ENCODE results near the gene CTIF.

Gene CTIF

GRCh38 chr18:48623468-48624235 is 84.8 kb downstream of the CTIF start:
- DNase-seq: no peak

GRCh38 chr18:48624856-48625255 is 86.0 kb downstream of the CTIF start:
- no peak for DNase-seq

DNA sequence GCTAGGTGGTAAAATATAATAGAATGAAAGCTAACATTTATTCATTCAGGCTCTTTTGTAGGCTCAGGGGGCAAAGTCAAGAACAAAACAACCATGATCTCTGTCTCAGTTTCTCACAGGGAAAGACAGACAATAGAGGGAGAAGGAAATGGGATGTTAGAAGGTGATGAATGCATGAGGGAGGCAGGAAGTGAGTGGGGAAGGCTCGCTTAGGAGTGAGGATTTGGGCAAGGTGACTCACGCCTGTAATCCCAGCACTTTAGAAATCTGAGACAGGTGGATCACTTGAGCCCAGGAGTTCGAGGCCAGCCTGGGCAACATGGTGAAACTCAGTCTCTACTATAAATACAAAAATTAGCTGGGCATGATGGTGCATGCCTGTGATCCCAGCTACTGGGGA is 88.4 kb downstream of the CTIF start:
- DNase-seq: no peak

DNA sequence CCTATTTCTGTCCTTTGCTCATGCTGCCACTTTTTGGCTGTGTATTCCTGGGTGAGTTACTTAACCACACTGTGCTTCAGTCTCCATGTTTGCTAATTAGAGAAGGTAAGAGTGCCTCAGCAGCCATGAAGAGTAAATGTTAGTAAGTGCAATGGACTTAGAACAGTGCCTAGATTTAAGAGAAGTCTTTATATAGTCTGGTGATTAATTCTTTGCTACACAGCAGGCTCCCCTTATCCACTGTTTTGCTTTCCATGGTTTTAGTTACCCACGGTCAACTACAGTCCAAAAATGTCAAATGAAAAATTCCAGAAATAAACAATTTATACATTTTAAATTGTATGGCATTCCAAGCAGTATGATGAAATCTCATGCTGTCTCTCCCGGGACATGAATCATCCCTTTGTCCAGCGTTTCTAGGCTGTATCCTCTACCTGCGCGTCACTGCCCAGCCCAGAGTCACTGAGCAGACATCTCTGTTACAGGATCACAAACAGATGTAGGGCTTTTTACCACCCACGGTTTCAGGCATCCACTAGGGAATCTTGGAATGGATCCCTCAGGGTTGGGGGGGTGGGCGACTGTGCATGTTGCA is 91.0 kb downstream of the CTIF start:
- DNase-seq: no peak

- no peak for DNase-seq
Measured at GRCh38 chr18:48631851-48632250, 93.0 kb downstream of the CTIF start.

GRCh38 chr18:48632676-48633257 is 93.9 kb downstream of the CTIF start:
- no peak for DNase-seq

DNA sequence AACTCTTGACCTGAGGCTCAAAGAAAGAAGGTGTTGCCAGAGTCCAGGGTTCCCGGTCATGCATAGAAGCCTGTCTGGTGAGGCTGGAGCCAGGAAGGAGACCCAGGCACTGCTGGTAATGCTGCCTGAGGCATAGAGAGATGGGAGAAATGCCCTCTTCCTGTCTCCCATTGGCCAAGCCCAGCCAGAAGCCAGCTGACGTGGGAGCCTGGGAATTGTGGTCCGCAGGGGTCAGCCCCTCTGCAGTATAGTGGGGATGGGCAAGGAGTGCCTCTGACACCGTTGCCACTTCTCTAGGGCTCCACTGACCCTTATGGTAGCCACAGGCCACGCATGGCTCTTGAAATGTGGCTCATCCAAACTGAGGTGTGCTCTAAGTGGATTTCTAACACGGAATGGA is 95.7 kb downstream of the CTIF start:
- DNase-seq: no peak

DNA sequence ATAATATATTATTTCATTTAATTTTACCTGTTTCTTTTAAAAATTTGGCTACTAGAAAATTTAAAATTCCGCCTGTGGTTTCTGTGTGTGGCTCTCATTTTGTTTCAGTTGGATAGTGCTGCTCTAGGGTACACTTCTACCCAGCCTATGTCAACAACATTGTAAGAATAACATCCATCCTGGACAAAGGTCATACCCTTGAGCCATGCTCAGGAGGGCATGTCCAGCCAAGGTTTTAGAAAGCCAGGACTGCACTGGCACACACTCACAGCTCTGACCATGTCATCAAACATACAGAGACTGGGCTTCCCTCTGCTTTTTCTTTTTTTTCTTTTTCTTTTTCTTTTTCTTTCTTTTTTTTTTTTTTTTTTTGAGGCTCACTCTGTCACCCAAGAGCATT is 96.1 kb downstream of the CTIF start:
- DNase-seq: no peak

GRCh38 chr18:48635806-48636205 is 97.0 kb downstream of the CTIF start:
- no peak for DNase-seq

GRCh38 chr18:48636436-48636835 is 97.6 kb downstream of the CTIF start:
- no peak for DNase-seq

- no peak for DNase-seq
Measured at GRCh38 chr18:48637081-48637990, 98.5 kb downstream of the CTIF start.

GRCh38 chr18:48638451-48638850 is 99.6 kb downstream of the CTIF start:
- no peak for DNase-seq

- DNase-seq: no peak
Measured at GRCh38 chr18:48638896-48639771, 100.3 kb downstream of the CTIF start.

GRCh38 chr18:48639772-48640432 is 101.1 kb downstream of the CTIF start:
- DNase-seq: no peak

DNA sequence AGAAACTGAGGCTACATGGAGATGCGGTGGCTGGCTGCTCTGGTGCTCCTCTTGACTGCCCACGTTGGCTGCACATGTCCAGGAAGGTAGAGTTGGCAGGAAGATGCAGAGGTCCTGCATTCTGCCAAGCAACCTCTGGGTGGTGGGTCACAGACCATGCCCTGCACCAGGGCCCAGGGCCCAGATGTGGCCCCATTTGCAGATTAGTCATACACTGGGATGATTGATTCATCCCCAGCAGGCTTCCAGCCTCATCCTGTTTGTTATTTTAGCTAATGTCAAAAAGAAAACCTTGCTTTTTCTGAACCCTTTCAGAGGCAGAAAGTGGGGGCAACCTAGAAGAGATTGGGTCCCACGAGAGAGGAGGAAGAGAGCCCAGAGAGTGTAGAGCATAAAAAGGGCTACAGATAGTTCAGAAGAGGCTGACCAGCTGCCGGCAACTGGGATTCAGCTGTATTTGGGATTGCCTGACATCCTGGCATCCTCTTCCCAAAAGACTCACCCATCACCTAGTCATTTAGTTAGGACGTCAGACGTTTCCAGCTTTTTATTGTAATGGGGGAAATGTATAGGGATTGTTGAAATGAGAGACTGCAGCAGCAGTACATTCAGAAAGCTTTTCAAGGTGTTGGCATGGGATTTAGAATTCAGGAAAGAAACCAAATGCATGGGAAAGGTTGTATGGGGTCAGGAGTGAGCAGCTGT is 101.9 kb downstream of the CTIF start:
- DNase-seq: no peak

- DNase-seq: no peak
Measured at GRCh38 chr18:48641981-48642380, 103.2 kb downstream of the CTIF start.

DNA sequence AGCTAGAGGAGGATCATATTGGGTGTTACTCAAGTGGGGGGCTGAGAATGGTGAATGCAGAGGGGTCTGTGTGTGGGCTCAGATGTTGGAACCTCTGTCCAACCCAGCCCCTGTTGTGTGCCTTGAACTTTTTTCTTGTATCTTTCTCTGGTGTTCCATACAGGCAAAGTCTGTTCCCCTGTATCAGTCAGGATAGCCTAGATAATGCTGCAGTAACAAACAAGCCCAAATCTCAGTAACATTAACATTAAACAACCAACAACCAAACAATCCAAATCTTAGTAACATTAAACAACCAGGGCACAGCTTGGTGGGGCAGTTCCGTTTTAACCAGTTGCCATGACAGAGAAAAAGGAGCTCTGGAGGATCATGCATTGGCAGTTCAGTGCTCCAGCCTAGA is 103.7 kb downstream of the CTIF start:
- no peak for DNase-seq

DNA sequence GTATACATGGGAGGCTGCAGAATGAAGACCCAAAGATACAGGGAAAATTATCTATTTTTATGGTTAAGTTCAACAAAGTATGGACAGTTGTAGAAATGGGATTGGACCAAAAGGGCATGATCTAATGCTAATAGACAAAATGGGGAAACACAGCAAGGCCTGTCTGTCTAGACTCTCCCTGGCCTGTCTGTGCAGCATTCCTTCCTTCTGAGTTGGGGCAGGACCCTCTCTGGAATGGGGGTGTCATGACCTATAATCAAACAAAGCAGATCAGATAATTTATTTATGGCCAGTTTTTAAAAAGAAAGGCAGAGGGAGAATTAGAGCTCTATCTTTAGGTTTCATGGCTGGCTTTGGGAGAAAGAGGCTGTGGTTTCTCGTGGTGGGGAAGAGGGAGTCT is 104.4 kb downstream of the CTIF start:
- DNase-seq: no peak

- no peak for DNase-seq
Measured at GRCh38 chr18:48644029-48644428, 105.2 kb downstream of the CTIF start.

GRCh38 chr18:48645427-48646002 is 106.7 kb downstream of the CTIF start:
- DNase-seq: no peak

- DNase-seq: no peak
Measured at GRCh38 chr18:48646976-48647375, 108.1 kb downstream of the CTIF start.

Measured in NCI-H2029 treated with DMSO at 0.1 percent for 48 hours (cell line).